Fibroblast of pulmonary artery (primary cell): ENCODE data around the gene TMEM50B.
A peak's percentile ranks its signal among the peaks of the same experiment; 100 is the strongest.

Source experiments
- DNase-seq: peaks from one replicate; pipeline ENCODE4 v3.0.0-alpha.2; 2010; ENCODE audit warnings: low read depth
- H3K4me3 ChIP-seq: replicated peaks from 2 replicates; pipeline ENCODE4 v1.5.1; 2011; ENCODE audit warnings: low read depth, mild to moderate bottlenecking, control low read depth, low read length, moderate library complexity
- CTCF ChIP-seq: IDR thresholded peaks from 2 replicates; pipeline ENCODE4 v1.5.1; 2011; ENCODE audit warnings: mild to moderate bottlenecking, control low read depth, low read length, inconsistent platforms; ENCODE audit errors: missing control alignments

Gene TMEM50B

GRCh38 chr21:33491373-33492102 is 11.8 kb upstream of the TMEM50B start, which contains the start of gene DNAJC28:
DNAJC28 (minus strand) TSS chr21:33491716; CDS start chr21:33489393, 2,323 bp downstream.
- DNase-seq = peak; percentile 95
- TF ChIP-seq CTCF = no peak
- peak within 1 kb of the TSS; percentile 92 for H3K4me3 ChIP-seq

- TF ChIP-seq CTCF = no peak
- peak overlapping the region; percentile 92 for H3K4me3 ChIP-seq
- DNase-seq = no peak
Observed at GRCh38 chr21:33490991-33491372, 11.2 kb upstream of the TMEM50B start.

GRCh38 chr21:33488936-33489335 is 9.2 kb upstream of the TMEM50B start:
- no peak overlapping the region for H3K4me3 ChIP-seq
- no peak for TF ChIP-seq CTCF
- no peak for DNase-seq

GRCh38 chr21:33487996-33488395 is 8.2 kb upstream of the TMEM50B start:
- no peak for TF ChIP-seq CTCF
- DNase-seq = no peak
- H3K4me3 ChIP-seq = no peak overlapping the region

GRCh38 chr21:33481314-33481943 is 1.7 kb upstream of the TMEM50B start:
- DNase-seq = no peak
- TF ChIP-seq CTCF = no peak

GRCh38 chr21:33480481-33481103 is 818 bp upstream of the TMEM50B start:
- TF ChIP-seq CTCF = no peak
- H3K4me3 ChIP-seq = peak overlapping the region; percentile 81
- DNase-seq = no peak

More at GRCh38 chr21:33481314-33481943, 1.7 kb upstream of the TMEM50B start:
- H3K4me3 ChIP-seq = no peak overlapping the region
